T-helper 2 cell treated with Interferon-gamma antibody and Interleukin-4, amounts not matched to agents 100 ng/mL and 5 ng/mL, for 36 hours (primary cell): ENCODE results near the gene BCL2. TPM values are rescaled to one million over a fixed set of nuclear protein-coding genes. Genes with fewer than 3 reads are reported as not detected.
"Not testable (repeated sequence)": the region's sequence is repeated elsewhere in the genome, so short reads cannot be mapped to it uniquely, and the experiment has no call there.

Experiments
- intact Hi-C: fragments of 100-400 bp; cut with micrococcal nuclease; formaldehyde crosslinking; loops from one replicate; pipeline ENCODE4 v1.15.1; 2023
- total RNA-seq: library from RNA; stranded (reverse); gene quantifications from 2 replicates; pipeline ENCODE4 v1.2.3, GENCODE V29; 2022

The BCL2 gene
- 85.7 and 89.0 TPM in 2 replicates for total RNA-seq

- intact Hi-C loops = loop anchor here (1.0 to 5.0 kb wide), 10 partner anchors 47 to 797 kb away; partner anchors contain the start of genes PHLPP1, VPS4B and ZCCHC2
These were observed at the start of gene BCL2 for GRCh38 chr18:63319383-63320122. BCL2 (minus strand) TSS chr18:63319769.

GRCh38 chr18:63368611-63369010 lies 49.0 kb upstream of the BCL2 start:
- intact Hi-C loops = loop anchor here (5.0 kb wide), 2 partner anchors 34 to 1181 kb away; partner anchors contain the start of genes PIGN and RELCH

- intact Hi-C loops = loop anchor here (1.0 to 5.0 kb wide), 7 partner anchors 12 to 1180 kb away; partner anchors contain the start of genes PHLPP1, PIGN, RELCH and VPS4B
These were observed 47.7 kb upstream of the BCL2 start, which contains the start of gene KDSR for GRCh38 chr18:63367053-63367953. KDSR (minus strand) TSS chr18:63367206; CDS start chr18:63367118, 88 bp downstream.

GRCh38 chr18:63366213-63367052 lies 46.9 kb upstream of the BCL2 start:
- intact Hi-C loops = loop anchor here (1.0 to 5.0 kb wide), 8 partner anchors 13 to 1179 kb away; partner anchors contain the start of genes PHLPP1, PIGN, RELCH and VPS4B

- intact Hi-C loops = loop anchor here (1.0 to 5.0 kb wide), 6 partner anchors 36 to 1179 kb away; partner anchors contain the start of genes PHLPP1, PIGN and RELCH
These were observed 46.3 kb upstream of the BCL2 start for GRCh38 chr18:63365876-63366212.

- intact Hi-C loops = no loop called here
These were observed 44.4 kb upstream of the BCL2 start for GRCh38 chr18:63363951-63364350.

GRCh38 chr18:63363420-63363819 lies 43.9 kb upstream of the BCL2 start:
- intact Hi-C loops = not testable (repeated sequence)

- intact Hi-C loops = no loop called here
These were observed 36.8 kb upstream of the BCL2 start for GRCh38 chr18:63356272-63356896.

- intact Hi-C loops = no loop called here
These were observed 30.7 kb upstream of the BCL2 start for GRCh38 chr18:63350230-63350629.

- intact Hi-C loops = no loop called here
These were observed 29.1 kb upstream of the BCL2 start for GRCh38 chr18:63348508-63349136.

- intact Hi-C loops = no loop called here
These were observed 27.1 kb upstream of the BCL2 start for GRCh38 chr18:63346480-63347183.

- intact Hi-C loops = no loop called here
These were observed 26.5 kb upstream of the BCL2 start for GRCh38 chr18:63346031-63346430.

GRCh38 chr18:63344918-63345317 lies 25.3 kb upstream of the BCL2 start:
- intact Hi-C loops = no loop called here

- intact Hi-C loops = no loop called here
These were observed 24.7 kb upstream of the BCL2 start for GRCh38 chr18:63344263-63344662.

- intact Hi-C loops = loop anchor here (1.0 kb wide), 1 partner anchor 97 kb away; no protein-coding TSS in a partner anchor
These were observed 22.6 kb upstream of the BCL2 start for GRCh38 chr18:63342206-63342605.

GRCh38 chr18:63339920-63340484 lies 20.4 kb upstream of the BCL2 start:
- intact Hi-C loops = loop anchor here (1.0 kb wide), 1 partner anchor 324 kb away; no protein-coding TSS in a partner anchor

GRCh38 chr18:63336366-63337099 lies 17.0 kb upstream of the BCL2 start:
- intact Hi-C loops = no loop called here

GRCh38 chr18:63331105-63331504 lies 11.5 kb upstream of the BCL2 start:
- intact Hi-C loops = no loop called here
